Muscle layer of duodenum (tissue), 2 donors: ENCODE results near the gene TEC.

Experiments used
- H3K27ac ChIP-seq: one replicate; pipeline ENCODE4 v1.7.0; 2013; ENCODE audit warnings: mild to moderate bottlenecking, low read length
- H3K27me3 ChIP-seq: one replicate; pipeline ENCODE4 v1.7.0; 2013; ENCODE audit warnings: low read depth, mild to moderate bottlenecking, control low read depth, low read length
- H3K36me3 ChIP-seq, 2 donors: one replicate each; pipeline ENCODE4 v1.7.0; 2013; ENCODE audit warnings: low read length in 2 of 2, control low read depth in 1 of 2, mild to moderate bottlenecking in 1 of 2; ENCODE audit not compliant: insufficient read depth in 2 of 2, control insufficient read depth in 1 of 2
- H3K4me1 ChIP-seq, 2 donors: one replicate each; pipeline ENCODE4 v1.7.0; 2013; ENCODE audit warnings: low read length in 2 of 2, mild to moderate bottlenecking in 2 of 2, control low read depth in 1 of 2, moderate library complexity in 1 of 2; ENCODE audit not compliant: insufficient read depth in 2 of 2, control insufficient read depth in 1 of 2
- H3K4me3 ChIP-seq, 2 donors: one replicate each; pipeline ENCODE4 v1.7.0; 2013; ENCODE audit warnings: low read length in 2 of 2, low read depth in 1 of 2, mild to moderate bottlenecking in 1 of 2
- H3K9me3 ChIP-seq, 2 donors: one replicate each; pipeline ENCODE4 v1.7.0; 2013; ENCODE audit warnings: low read length in 2 of 2, control low read depth in 1 of 2, mild to moderate bottlenecking in 1 of 2; ENCODE audit not compliant: control insufficient read depth in 1 of 2
- donor health status: healthy.

The TEC gene

DNA sequence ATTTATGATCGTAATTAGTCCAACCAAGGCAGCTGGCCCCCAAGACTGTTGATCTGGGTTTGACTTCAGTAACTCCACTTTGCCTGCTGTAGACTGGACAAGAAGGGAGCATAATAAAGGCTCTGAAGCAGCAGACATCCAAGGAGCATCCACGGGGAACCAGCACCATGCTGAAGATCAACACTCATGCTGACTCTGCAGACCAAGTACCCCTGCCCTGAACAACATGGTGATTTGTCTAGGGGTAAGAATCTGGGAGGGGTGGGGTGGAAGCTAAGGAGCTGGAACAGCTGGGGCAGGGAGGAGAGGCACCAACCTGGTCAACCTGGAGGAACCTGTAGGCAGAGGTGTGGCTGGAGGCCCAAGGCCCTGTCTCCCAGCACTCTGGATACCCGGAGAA lies 2.1 kb downstream of the TEC start:
- H3K27ac ChIP-seq: no peak overlapping the region
- no peaks in the 10 kb centered on the region for H3K36me3 ChIP-seq
- H3K27me3 ChIP-seq: no peaks in the 10 kb centered on the region
- H3K4me3 ChIP-seq: no peak overlapping the region
- no peaks in the 10 kb centered on the region for H3K9me3 ChIP-seq
- no peaks in the 10 kb centered on the region for H3K4me1 ChIP-seq

DNA sequence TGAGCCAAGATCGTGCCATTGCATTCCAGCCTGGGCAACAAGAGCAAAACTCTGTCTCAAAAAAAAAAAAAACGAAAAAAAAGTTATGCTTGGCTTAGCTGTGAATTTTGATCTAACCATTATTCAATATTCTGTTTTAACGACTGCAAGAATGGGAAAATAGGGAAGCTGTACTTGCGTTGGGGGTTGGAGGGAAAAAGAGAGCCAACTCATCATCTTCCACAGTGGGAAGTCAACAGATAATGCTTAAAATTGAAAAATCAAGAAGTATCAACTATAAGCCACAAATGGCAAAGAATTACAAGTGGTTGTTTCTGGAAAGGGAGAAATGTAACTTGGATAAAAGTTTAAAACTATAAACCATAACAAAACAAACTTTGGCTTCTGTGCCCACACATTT lies 2.9 kb downstream of the TEC start:
- Histone ChIP-seq H3K27ac (no peak overlapping the region), H3K27me3 (no peaks in the 10 kb centered on the region), H3K4me1 (no peaks in the 10 kb centered on the region), H3K36me3 (no peaks in the 10 kb centered on the region), H3K4me3 (no peak overlapping the region), H3K9me3 (no peaks in the 10 kb centered on the region)

DNA sequence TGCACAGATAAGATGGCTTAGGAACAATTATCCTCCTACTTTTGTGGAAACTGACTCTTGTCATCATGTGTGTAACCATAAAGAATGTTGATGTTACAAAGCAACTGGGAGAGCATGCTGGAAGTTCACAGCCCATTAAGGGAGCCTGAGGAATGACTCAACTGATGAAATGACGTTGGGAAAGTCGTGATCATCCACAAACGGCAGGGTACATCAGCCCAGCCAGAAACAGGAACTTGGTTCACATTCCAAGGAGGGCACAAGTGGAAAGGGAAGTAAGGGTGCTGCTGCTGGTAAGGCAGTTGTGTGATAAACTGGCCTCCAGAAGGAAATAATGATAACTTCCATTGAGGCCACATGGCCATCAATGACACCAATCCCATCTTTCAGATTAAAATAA lies 6.7 kb downstream of the TEC start:
- Histone ChIP-seq H3K27me3 (no peaks in the 10 kb centered on the region), H3K36me3 (no peaks in the 10 kb centered on the region), H3K4me1 (no peaks in the 10 kb centered on the region), H3K9me3 (no peaks in the 10 kb centered on the region), H3K27ac (no peak overlapping the region), H3K4me3 (no peak overlapping the region)

DNA sequence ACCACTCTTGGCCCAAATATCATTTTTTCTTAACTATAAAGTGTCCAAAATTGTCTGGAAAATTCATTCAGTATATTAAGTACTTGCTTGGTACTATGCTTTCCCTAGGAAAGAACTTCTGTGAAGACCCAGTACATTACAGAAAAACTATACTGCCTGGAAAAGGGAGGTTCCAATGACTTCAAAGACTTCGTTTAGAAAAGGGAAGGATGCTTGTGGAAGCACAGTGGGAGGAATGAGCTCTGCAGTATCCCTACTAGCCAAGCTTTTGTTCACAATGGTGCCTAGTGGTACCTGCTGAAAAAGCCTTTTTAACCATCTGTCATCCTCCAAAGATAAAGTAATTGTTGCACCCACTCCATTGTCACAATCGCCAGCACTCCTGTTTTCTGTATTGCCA lies 7.2 kb downstream of the TEC start:
- Histone ChIP-seq H3K36me3 (no peaks in the 10 kb centered on the region), H3K27me3 (no peaks in the 10 kb centered on the region), H3K27ac (no peak overlapping the region), H3K4me3 (no peak overlapping the region), H3K9me3 (no peaks in the 10 kb centered on the region), H3K4me1 (no peaks in the 10 kb centered on the region)

DNA sequence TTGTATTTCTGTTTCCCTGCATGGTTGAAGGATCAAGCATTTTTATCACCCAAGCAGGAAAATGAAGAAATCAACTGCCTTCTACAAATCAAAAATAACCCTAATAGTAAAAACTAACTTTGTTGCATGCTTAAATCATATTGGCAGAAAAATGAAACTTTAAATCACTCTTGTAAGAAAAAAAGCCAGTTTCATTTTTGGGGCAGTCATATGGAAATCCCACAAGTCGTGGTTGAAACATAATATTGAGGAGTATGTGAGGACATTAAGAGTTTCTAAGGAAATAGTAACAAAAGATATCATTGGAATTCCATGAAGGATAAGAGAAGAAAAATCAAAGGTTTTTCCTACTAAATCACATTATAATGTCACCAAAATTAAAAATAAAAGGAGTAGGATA lies 8.4 kb downstream of the TEC start:
- no peaks in the 10 kb centered on the region for H3K9me3 ChIP-seq
- no peaks in the 10 kb centered on the region for H3K36me3 ChIP-seq
- H3K4me3 ChIP-seq: no peak overlapping the region
- H3K4me1 ChIP-seq: no peaks in the 10 kb centered on the region
- H3K27ac ChIP-seq: no peak overlapping the region
- no peaks in the 10 kb centered on the region for H3K27me3 ChIP-seq

DNA sequence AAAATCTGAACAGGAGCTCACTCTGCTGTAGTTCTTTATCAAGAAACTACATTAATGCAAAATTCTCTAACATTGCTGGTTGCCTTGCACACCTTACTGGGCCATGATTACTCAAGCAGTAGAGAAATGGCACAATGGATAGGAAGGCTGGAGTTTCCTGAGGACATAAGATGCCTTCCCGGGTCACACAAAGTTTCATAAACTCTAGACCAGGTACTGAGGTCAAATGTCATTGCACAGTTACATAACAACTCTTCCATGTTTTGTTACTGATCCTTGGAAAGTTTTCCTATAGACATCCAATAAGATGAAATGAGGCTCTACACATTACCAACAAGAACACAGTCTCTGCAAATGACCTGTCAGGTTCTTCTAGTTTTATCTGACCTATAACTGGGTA lies 9.9 kb downstream of the TEC start:
- H3K4me3 ChIP-seq: no peak overlapping the region
- no peaks in the 10 kb centered on the region for H3K9me3 ChIP-seq
- H3K4me1 ChIP-seq: peaks cover 3 to 4% of the 10 kb centered on the region in 2 donors
- H3K27me3 ChIP-seq: no peaks in the 10 kb centered on the region
- H3K27ac ChIP-seq: no peak overlapping the region
- no peaks in the 10 kb centered on the region for H3K36me3 ChIP-seq

DNA sequence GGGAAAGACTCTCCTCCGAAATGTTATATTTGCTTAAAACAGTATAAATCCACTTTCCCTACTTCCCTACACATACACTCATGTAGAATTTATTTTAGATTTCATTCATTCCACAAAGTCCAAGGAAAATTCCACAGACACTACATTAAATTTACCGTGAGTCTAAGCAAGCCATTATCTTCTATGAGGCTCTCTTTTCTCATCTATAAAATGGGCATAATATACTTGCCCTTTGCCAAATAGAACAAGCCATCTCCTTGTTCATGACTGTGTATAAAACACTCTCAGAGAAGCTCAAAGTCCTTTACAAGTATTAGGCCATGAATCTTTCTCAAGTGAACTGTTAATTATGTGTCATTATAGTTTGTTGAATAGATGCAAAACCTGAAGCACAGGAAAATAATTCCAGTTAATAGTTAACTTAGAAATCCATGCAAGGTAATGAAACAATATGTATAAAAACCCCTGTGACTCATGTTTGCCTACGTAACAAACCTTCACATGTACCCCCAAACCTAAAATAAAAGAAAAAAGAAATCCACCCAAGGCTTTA lies 10.7 kb downstream of the TEC start:
- H3K4me1 ChIP-seq: peaks cover 9 to 11% of the 10 kb centered on the region in 2 donors
- no peaks in the 10 kb centered on the region for H3K27me3 ChIP-seq
- H3K4me3 ChIP-seq: no peak overlapping the region
- no peaks in the 10 kb centered on the region for H3K9me3 ChIP-seq
- no peaks in the 10 kb centered on the region for H3K36me3 ChIP-seq
- no peak overlapping the region for H3K27ac ChIP-seq

DNA sequence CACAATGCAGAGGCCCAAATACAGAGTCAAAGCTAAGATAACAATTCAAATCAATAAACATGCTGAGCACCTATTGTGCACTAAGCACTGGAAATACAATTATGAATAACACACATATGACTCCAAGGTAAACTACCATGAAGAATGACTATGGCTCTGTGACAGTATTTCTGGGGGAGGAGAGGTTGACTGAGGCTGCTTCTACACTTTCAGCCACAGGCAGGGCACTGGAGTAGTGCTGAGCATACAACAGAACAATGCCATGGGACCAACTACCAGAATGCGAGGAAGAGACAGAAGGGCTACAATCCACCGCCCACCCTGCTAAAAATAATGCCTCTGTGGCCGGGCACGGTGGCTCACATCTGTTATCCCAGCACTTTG lies 13.7 kb downstream of the TEC start:
- H3K9me3 ChIP-seq: no peaks in the 10 kb centered on the region
- H3K27ac ChIP-seq: no peak overlapping the region
- H3K36me3 ChIP-seq: no peaks in the 10 kb centered on the region
- H3K4me3 ChIP-seq: no peak overlapping the region
- peaks cover 10 to 13% of the 10 kb centered on the region in 2 donors for H3K4me1 ChIP-seq
- no peaks in the 10 kb centered on the region for H3K27me3 ChIP-seq

DNA sequence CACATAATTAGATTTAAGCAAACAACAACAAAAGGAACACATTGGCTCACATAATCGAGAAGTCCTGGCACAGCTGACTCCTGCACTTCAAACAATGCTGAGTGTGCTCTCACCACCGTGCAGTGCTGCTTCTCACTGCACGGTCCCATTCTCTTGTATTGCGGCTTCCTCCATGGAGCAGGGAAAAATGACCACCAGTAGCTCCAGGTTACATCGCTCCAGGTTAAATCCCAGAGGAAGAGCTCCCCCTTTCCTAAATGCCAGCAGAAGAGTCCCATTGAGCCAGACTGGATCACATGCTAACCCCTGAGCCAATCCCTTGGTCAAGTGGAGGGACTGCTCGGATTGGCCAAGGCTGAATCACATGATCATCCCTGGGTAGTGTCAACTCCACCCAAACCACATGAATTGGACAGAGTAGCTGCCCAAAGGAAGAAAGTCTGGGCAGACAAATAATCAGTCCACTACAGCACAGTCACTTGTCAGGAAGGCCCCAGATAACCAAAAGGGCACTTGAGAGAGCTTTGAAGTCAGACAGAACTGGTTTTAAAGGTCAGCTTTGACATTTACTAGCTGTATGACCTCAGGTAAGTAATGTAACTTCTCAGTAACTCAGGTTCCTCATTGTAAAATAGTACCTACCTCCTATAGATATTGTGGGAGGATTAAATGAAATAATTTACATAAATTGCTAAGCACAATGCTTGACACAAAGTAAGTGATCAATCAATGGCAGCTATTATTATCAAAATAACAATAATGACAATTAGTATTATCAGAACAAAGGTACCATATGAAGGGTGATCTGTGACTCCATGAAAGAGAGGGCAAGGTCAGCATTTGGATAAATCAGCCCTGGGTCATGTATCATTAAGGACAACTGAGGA lies 14.3 kb downstream of the TEC start:
- Histone ChIP-seq H3K4me3 (no peak overlapping the region), H3K4me1 (peaks cover 10 to 13% of the 10 kb centered on the region in 2 donors), H3K36me3 (no peaks in the 10 kb centered on the region), H3K27me3 (no peaks in the 10 kb centered on the region), H3K27ac (no peak overlapping the region), H3K9me3 (no peaks in the 10 kb centered on the region)

DNA sequence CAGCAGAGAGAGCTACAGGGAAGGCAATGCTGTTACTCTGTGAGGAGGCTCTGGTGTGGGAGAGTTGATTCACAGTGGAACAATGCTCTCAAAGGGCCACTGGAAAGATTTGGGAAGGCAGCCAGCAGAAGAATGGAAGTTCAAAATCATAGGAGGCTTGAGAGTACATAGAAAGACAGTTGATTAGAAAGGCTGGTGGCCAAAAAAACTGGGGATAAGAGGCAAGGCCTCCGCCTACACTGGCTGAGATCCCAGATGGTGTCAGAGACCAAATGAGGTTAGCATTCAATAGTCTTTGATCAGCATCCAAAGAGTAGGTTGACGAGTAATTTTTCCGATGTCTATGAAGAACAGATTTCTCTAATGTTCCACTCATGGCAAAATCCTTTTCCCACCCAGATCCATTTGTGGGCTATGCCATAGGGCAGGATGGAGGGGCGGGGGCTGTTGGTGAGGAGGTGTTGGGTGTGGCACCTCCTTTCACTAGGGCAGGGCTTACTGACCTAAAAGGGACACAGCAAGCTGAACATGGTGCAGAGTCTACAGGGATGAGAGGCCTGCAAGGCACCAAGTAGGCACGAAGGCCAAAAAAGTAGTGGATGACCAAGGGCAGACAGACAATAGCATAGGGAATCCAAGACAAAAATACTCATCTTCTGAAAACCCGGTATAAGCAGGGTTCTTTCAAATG lies 15.1 kb downstream of the TEC start:
- Histone ChIP-seq H3K27me3 (no peaks in the 10 kb centered on the region), H3K9me3 (no peaks in the 10 kb centered on the region), H3K4me1 (peaks cover 10 to 13% of the 10 kb centered on the region in 2 donors), H3K36me3 (no peaks in the 10 kb centered on the region), H3K4me3 (no peak overlapping the region), H3K27ac (no peak overlapping the region)

DNA sequence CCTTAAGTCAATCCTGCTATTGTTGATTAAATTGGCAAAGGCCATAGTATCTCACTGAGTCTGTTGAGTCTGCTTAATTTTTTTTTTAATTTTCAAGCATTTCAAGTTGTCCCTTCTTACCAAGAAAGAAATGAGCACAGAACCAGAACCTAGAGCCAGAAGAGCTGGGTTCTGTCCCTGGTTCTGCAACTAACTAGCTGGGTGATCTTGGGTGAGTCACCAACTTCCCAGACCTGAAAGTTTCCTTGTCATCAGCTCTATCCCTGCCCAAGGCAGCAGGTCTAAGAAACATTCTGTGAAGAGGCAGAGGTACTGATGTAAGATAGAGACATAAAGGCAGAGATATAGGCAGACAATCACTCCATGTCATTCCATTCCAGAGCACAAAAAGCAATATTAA lies 17.3 kb downstream of the TEC start:
- no peak overlapping the region for H3K27ac ChIP-seq
- H3K9me3 ChIP-seq: no peaks in the 10 kb centered on the region
- no peak overlapping the region for H3K4me3 ChIP-seq
- H3K27me3 ChIP-seq: no peaks in the 10 kb centered on the region
- H3K36me3 ChIP-seq: no peaks in the 10 kb centered on the region
- H3K4me1 ChIP-seq: peaks cover 10 to 13% of the 10 kb centered on the region in 2 donors
